Right lobe of liver (tissue), 4 donors: ENCODE results near the gene MBNL2.

ENCODE experiments used
- POLR2A ChIP-seq: fragments of 450-650 bp; IDR thresholded peaks from one replicate; pipeline ENCODE4 v1.6.1; 2017; ENCODE audit warnings: antibody characterized with exemption, mild to moderate bottlenecking
- TF ChIP-seq, protein P1 (sequence below), 4 donors: fragments of 200-600 bp in 3 of 4; fragments of 450-650 bp in 1 of 4; IDR thresholded peaks; one replicate each; pipeline versions ENCODE4 v1.5.1 to v1.8.0; 2016 to 2022; ENCODE audit warnings: antibody characterized with exemption in 4 of 4, mild to moderate bottlenecking in 2 of 4
- donor health status: DM: no; HTN: no; CAD: no.
- donor health status: DM: no; HTN: no; CAD: no.
- donor health status: DM: no; HTN: yes; CAD: no.

DNA sequence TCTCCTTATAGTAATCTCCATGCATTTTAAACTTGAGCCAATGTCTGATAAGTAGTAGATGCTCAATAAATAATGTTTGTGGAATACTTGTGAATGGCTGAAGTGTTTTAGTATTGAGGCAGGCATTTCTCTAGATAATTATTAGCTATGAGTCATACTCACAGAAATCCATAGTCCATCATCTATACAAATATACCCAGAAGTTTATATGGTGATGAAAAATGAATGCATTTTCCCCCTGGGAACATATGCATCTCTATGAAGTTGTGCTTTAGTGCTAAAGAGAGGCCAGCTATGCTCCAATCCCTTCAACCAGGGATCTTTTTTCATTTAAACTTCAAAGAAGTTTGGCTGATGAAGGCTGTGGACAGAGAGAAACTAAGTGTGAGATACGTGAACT is 17.2 kb downstream of the MBNL2 start:
- TF ChIP-seq, protein P1, sequence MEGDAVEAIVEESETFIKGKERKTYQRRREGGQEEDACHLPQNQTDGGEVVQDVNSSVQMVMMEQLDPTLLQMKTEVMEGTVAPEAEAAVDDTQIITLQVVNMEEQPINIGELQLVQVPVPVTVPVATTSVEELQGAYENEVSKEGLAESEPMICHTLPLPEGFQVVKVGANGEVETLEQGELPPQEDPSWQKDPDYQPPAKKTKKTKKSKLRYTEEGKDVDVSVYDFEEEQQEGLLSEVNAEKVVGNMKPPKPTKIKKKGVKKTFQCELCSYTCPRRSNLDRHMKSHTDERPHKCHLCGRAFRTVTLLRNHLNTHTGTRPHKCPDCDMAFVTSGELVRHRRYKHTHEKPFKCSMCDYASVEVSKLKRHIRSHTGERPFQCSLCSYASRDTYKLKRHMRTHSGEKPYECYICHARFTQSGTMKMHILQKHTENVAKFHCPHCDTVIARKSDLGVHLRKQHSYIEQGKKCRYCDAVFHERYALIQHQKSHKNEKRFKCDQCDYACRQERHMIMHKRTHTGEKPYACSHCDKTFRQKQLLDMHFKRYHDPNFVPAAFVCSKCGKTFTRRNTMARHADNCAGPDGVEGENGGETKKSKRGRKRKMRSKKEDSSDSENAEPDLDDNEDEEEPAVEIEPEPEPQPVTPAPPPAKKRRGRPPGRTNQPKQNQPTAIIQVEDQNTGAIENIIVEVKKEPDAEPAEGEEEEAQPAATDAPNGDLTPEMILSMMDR (IDR thresholded peaks at IDR 0.05), result no peak
- no peak for TF ChIP-seq POLR2A
